ENCODE results near the gene LRRC56.

GRCh38 chr11:589798-590197, 52.5 kb downstream of the LRRC56 start:
- TF ChIP-seq ESRRA (IDR thresholded peaks at IDR 0.05; ENCODE audit: borderline replicate concordance, low read length) (no peak), CTCF (IDR thresholded peaks at IDR 0.05) (no peak), POLR2A (IDR thresholded peaks at IDR 0.05; ENCODE audit: low read length) (no peak), NR3C1 (IDR thresholded peaks at IDR 0.05) (no peak), MYC (IDR thresholded peaks at IDR 0.05; ENCODE audit: borderline replicate concordance, low read length) (no peak), REST (IDR thresholded peaks at IDR 0.05) (no peak), MAZ (IDR thresholded peaks at IDR 0.05; ENCODE audit: borderline replicate concordance, low read depth, low read length) (no peak)
